GM18505 (cell line): ENCODE data around the gene SDHAF1.
"Not testable (repeated sequence)": the region's sequence is repeated elsewhere in the genome, so short reads cannot be mapped to it uniquely, and the experiment has no call there.

Experiments used
- ATAC-seq: cut with Tn5 transposase; IDR thresholded peaks from one replicate; pipeline ENCODE4 v1.9.1; 2021; ENCODE audit not compliant: unreplicated experiment
- POLR2A ChIP-seq: IDR thresholded peaks from 4 replicates; pipeline ENCODE4 v1.6.1; 2011; ENCODE audit warnings: borderline replicate concordance; ENCODE audit not compliant: insufficient read depth, insufficient read length; ENCODE audit errors: extremely low read depth

The SDHAF1 gene

DNA sequence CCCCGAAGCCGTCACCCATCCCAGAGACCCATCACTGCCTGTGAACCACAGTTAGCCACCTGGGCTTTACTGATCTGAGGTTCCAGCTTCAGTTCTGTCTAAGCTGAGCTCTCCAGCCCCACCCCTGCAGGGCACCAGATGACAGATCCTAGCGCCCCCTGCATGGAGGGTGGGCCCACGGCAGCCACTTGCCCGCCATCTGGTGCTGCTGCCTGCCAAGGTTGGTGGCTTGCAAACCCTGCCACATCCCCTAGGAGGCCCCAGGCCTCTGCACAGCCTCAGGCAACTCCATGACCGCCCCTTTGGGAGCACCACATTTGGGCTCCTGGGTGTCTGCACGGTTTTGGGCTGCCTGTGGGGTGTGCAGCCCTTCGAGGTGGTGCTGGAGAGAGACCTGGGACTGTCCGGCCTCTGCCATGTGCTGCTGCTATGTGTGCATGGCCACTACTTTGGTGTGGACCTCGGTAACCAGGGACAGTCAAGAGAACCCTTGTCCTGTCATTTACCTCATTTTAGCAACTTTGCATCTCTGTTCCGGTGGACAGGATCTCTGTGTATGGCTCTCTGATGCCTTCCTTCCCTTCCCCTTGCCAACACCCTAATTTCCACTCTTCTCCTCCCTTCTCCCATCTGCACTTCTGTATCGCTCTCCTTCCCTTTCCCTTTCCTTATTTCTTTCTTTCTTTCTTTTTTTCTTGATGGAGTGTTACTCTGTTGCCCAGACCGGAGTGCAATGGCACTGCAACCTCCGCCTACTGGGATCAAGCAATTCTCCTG is 17.4 kb upstream of the SDHAF1 start:
- no peak for ATAC-seq
- no peak for TF ChIP-seq POLR2A

DNA sequence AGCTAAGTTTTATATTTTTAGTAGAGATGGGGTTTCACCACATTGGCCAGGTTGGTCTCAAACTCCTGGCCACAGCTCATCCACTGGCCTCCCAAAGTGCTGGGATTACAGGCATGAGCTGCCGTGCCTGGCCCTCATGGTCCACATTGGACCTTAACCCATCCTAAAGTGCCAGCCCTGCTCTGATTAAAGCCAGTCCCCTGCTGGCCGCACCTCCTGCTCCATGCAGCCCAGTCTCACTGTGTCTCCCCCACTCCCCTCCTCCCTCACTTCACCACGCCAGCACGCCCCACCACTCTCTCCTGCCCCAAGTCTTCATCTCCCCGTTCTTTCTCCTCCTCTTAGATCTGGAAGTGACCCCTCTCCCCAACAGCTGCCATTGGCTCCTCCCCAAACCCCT is 16.7 kb upstream of the SDHAF1 start:
- TF ChIP-seq POLR2A = no peak

DNA sequence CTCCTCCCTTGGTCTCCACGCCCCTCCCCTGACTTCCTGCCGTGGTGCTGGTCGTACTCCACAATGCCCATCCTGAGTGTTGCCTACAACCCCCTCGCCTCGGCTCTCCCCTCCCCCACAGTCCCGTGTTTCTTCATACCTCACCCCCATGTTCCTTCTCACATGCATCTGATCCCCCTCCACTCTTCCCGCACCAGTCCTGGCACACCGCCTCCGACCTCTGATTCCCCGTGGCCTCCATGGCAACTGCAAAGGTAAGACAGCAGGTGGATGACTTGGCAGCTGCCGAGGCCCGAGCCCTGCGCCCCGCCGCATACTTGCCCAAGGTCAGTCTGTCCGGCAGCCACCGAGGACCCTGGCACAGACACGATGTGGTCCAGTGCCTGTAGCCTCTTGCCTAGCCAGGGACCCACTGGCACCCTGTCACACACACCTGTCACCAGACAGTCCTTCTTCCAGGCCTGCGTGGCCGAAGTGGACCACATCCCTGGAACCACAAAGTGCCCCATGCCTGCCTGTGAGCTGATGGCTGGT is 16.1 kb upstream of the SDHAF1 start:
- no peak for ATAC-seq
- TF ChIP-seq POLR2A = no peak

More for the DNA sequence above, 16.7 kb upstream of the SDHAF1 start:
- no peak for ATAC-seq

DNA sequence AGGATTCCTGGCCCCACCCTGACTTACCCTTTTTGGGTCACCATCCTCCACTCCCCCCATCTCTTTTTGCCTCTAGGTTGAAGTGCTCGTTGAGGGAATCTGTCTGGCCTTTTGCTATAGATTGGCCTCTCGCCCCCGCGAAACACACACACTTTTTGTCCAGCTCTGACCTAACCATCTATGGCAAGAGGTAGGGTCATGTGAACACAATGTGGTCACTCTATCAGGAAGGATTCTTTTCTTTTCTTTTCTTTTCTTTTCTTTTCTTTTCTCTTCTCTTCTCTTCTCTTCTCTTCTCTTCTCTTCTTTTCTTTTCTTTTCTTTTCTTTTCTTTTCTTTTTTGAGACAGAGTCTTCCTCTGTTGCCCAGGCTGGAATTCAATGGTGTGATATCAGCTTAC is 14.0 kb upstream of the SDHAF1 start:
- ATAC-seq = not testable (repeated sequence)

DNA sequence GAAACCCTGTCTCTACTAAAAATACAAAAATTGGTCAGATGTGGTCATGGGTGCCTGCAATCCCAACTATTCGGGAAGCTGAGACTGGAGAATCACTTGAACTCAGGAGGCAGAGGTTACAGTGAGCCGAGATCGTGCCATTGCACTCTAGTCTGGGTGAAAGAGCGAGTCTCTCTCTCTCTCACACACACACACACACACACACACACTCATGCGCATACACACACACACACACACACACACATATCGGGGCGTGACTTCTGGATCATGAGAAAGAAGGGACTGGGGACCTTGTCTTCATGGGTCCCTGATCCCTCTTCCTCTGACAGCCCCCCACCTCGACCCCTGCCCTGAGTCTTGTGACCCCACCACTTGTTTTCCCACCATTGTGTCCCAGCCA is 11.8 kb upstream of the SDHAF1 start:
- no peak for ATAC-seq
- no peak for TF ChIP-seq POLR2A

DNA sequence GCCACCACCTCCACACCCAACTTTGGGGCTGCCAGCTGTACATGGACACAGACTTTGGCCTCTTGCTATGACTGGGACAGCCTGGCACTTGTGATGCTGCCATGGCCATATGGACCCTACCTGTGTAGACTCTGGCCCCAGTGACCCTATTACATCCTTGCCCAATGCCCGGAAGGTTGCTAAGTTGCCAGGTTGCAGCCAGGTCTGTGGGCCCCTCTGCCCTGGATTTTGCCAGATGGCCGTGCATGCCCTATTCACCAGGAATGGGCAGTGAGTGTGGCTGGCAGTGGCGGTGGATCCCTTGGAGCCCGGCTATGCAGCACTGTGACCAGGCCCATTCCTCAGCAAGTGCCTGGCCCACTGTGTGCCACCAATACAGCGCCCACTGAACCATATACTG is 8.9 kb upstream of the SDHAF1 start:
- TF ChIP-seq POLR2A = no peak
- ATAC-seq = no peak

DNA sequence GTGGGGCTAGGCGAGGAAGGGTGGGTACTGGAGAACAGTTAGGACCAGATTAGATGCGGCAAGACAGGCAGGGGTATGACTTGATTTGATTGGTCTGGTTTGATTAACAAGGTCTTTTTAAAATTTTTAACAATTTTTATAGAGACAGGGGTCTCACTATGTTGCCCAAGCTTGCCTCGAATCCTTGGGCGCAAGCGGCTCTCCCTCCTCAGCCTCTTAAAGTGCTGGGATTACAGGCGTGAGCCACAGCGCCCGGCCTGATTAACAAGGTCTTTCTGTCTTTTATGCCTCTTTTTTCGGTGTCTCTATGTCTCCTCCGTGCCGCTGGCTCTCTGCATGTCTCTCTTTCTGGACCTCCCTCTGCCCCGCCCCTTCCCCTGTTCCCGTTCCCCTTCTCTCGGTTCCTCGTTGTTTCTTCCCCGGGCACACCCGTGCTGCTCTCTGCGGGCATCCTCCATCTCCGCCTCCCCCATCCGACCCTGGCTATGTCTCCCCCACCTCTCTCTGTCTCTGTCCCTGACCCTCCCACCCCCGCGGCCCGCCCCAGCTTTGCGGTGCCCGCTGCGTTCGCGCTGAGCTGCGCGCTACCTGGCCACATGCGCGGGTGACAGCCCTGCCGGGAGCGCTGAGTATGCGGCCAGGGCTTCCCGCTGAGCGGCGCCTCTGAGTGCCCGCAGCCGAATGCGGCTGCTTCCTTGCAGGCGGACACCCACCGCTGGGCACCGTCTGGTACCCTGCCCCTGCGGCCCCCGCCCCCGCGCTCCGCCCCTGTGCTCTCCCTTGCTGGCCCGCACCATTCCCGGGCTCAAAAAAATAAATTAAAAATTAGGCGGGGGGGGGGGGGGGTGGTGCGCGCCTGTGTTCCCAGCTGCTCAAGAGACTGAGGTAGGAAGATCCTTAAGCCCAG is 8.1 kb upstream of the SDHAF1 start:
- no peak for ATAC-seq

DNA sequence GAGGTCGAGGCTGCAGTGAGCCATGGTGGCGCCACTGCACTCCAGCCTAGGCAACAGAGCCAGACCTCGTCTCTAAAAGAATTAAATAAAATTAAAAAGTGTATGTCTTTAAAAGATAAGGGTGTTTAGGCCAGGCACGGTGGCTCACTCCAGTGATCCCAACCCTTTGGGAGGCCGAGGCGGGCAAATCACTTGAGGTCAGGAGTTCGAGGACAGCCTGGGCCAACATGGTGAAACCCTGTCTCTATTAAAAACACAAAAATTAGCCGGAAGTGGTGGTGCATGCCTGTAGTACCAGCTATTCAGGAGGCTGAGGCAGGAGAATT is 7.5 kb upstream of the SDHAF1 start:
- ATAC-seq = no peak
- TF ChIP-seq POLR2A = no peak

More for the DNA sequence above, 8.1 kb upstream of the SDHAF1 start:
- no peak for TF ChIP-seq POLR2A

DNA sequence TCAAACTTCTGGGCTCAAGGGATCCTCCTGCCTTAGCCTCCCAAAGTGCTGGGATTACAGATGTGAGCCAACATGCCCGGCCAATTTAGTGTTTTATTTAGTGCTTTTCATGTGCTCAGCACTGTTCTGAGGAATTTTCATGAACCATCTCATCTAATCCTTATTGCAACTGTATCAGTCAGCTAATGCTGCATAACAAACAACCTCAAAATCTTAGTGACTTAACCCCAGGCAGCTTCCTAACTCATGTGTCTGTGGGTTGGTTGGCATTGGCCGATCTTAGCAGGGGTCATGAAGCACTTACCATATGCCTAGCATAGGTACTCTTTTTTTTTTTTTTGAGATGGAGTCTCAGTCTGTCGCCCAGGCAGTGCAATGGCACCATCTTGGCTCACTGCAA is 6.2 kb upstream of the SDHAF1 start:
- TF ChIP-seq POLR2A = no peak
- no peak for ATAC-seq

DNA sequence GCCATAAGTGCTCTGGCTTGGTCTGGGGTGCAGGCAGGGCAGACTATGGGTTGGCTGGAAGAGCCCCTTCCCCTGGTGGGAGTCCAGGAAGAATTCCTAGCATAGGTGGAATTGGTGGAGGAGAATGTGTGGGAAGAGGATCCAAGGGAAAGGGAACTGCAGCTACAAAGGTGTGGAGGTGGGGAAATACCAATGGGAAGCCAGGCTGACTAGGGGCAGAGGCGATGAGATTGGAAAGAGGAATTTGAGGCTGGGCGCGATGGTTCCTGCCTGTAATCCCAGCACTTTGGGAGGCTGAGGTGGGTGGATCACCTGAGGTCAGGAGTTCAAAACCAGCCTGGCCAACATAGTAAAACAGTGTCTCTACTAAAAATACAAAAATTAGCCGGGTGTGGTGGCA is 4.8 kb upstream of the SDHAF1 start:
- TF ChIP-seq POLR2A = no peak
- no peak for ATAC-seq

DNA sequence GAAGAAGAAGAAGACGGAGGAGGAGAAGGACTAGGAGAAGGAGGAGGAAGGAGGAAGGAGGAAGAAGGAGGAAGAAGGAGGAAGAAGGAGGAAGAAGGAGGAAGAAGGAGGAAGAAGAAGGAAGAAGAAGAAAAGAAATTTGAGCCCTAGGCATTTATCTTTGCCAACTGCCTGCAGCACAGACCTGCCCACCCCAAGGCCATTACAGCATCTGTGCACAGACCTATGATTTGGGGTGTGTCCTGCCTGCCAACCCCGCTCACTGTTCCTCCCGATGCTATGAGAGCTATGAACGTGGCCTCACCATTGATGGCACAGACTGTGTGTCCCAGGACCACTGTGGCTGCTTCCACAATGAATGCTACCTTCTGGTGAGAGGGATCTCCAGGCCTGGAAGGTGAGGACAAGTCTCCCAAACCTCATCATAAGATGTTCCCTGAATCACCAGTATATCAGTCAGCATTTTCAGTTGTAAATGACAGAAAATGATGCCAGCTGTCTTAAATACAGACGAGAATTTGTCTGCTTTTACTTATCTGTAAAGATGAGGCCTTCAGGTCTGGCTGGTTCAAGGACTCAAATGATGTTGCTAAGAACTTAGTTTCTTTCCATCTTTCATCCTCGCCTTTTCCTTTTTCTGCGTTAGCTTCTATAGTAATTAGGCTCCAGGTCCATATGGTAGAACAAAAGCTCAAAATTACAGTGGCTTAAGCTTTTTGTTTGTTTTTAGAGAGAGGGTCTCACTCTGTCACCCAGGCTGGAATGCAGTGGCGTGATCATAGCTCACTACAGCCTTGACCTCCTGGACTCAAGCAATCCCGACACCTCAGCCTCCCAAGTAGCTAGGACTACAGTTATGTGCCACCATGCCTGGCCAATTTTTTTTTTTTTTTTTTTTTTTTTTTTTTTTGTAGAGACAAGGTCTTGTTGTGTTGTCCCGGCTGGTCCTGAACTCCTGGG is 3.9 kb upstream of the SDHAF1 start:
- no peak for TF ChIP-seq POLR2A
- no peak for ATAC-seq

DNA sequence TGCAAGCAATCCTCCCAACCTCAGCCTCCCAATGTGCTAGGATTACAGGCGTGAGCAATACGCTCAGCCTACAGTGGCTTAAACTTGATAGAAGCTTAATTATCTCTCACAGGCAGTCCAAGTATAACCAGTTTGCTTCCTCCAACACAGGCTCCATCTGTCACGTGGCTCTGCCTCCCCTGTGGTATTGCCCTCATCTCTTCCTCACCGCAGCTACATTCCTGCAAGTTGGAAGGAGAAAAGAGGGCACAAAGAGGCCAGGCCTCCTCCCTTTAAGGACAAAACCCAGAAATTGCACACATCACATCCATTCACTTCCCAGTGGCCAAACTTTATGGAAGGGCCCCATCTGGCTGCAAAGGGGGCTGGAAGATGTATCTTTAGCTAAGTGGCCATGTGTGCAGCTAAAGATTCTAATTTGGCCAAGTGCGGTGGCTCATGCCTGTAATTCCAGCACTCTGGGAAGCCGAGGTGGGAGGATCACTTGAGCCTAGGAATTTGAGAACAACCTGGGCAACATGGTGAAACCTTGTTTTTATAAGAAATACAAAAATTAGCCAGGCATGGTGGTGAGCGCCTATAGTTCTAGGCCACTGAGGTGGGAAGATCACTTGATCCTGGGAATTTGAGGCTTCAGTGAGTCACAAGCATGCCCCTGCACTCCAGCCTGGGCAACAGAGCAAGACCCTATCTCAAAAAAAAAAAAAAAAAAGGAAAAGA is 3.1 kb upstream of the SDHAF1 start:
- TF ChIP-seq POLR2A = no peak
- ATAC-seq = no peak
